ENCODE measurements around the gene ECE2. TPM values are rescaled to one million over a fixed set of nuclear protein-coding genes. Genes with fewer than 3 reads are reported as not detected.

The ECE2 gene
- total RNA-seq, 6 experiments from 2014 or later: not detected

DNA sequence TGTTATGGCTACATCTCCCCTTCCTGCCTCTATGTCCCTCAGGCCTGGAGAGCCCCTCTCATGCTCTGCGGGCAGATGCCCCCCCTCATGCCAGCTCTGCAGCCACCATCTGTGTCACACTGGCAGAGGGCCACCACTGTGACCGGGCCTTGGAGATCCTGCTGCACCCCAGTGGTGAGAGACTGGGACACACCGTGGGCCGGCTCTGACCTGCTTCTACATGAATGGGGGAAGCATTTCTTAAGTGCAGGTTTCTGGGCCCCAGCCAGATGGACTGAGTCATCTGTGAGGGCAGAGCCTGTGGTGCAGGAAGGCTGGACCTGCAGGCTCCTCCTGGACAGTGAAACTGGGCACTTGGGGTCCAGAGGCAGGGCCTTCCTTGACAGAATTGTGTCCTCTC, 41.6 kb upstream of the ECE2 start:
- H3K9me3 ChIP-seq: no peaks in the 10 kb centered on the region
- WGBS (ENCODE audit: insufficient coverage, low coverage, low lambda C conversion rate, missing lambda C conversion rate): 33% methylated on average over 2 of the region's 4 CpGs
- DNase-seq (no peak), ATAC-seq (no peak)
- H3K36me3 ChIP-seq: no peaks in the 10 kb centered on the region
- H3K4me1 ChIP-seq: peaks cover 0 to 17% (median 3%) of the 10 kb centered on the region in 4 donors
- H3K27ac ChIP-seq: no peak overlapping the region
- no peak overlapping the region for H3K4me3 ChIP-seq
- intact Hi-C loops (cut with DNase I): no loop called here
- H3K27me3 ChIP-seq: peaks cover 0 to 24% of the 10 kb centered on the region in 2 donors
- TF ChIP-seq, protein P1, sequence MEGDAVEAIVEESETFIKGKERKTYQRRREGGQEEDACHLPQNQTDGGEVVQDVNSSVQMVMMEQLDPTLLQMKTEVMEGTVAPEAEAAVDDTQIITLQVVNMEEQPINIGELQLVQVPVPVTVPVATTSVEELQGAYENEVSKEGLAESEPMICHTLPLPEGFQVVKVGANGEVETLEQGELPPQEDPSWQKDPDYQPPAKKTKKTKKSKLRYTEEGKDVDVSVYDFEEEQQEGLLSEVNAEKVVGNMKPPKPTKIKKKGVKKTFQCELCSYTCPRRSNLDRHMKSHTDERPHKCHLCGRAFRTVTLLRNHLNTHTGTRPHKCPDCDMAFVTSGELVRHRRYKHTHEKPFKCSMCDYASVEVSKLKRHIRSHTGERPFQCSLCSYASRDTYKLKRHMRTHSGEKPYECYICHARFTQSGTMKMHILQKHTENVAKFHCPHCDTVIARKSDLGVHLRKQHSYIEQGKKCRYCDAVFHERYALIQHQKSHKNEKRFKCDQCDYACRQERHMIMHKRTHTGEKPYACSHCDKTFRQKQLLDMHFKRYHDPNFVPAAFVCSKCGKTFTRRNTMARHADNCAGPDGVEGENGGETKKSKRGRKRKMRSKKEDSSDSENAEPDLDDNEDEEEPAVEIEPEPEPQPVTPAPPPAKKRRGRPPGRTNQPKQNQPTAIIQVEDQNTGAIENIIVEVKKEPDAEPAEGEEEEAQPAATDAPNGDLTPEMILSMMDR (IDR thresholded peaks at IDR 0.05): no peak
- TF ChIP-seq POLR2A (IDR thresholded peaks at IDR 0.05): no peak

DNA sequence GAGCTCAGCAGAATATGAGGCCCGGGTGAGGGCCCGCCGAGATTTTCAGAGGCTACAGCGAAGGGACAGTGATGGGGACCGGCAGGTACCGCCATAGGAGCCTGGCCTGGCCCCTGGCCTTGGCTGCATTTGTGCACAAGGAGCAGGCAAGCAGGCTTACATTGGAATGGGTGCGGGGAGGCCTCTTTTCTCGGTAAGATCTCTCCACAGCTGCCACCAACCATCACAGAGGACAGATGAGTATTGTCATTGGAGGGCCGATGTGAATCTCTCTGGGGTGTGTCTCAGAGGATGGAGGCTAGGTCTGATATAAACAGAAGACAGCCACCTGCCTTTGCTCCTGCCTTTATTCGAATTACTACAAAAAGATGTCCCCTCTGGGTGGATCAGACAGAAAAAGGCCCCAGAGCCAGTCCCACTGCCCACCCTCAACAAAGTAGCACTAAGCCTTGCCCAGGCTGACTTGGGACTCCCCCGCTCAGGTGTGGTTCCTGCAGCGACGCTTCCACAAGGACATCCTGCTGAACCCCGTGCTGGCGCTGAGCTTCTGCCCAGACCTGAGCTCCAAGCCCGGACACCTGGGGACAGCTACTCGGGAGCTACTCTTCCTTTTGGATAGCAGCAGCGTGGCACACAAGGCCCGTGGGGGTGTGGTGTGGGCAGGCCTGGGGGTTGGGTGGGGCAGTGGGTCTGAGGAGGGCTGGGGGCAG, 41.0 kb upstream of the ECE2 start:
- Histone ChIP-seq H3K27me3 (peaks cover 0 to 20% of the 10 kb centered on the region in 2 donors), H3K36me3 (no peaks in the 10 kb centered on the region), H3K4me3 (no peak overlapping the region), H3K9me3 (no peaks in the 10 kb centered on the region), H3K4me1 (peaks cover 0 to 11% (median 1%) of the 10 kb centered on the region in 4 donors), H3K27ac (no peak overlapping the region)
- TF ChIP-seq POLR2A (IDR thresholded peaks at IDR 0.05): no peak
- TF ChIP-seq, protein P1 (IDR thresholded peaks at IDR 0.05): no peak
- 67% methylated on average over 2 of the region's 19 CpGs for WGBS (ENCODE audit: insufficient coverage, low coverage, low lambda C conversion rate, missing lambda C conversion rate)
- no peak for DNase-seq
- intact Hi-C loops (cut with DNase I): no loop called here
- no peak for ATAC-seq

DNA sequence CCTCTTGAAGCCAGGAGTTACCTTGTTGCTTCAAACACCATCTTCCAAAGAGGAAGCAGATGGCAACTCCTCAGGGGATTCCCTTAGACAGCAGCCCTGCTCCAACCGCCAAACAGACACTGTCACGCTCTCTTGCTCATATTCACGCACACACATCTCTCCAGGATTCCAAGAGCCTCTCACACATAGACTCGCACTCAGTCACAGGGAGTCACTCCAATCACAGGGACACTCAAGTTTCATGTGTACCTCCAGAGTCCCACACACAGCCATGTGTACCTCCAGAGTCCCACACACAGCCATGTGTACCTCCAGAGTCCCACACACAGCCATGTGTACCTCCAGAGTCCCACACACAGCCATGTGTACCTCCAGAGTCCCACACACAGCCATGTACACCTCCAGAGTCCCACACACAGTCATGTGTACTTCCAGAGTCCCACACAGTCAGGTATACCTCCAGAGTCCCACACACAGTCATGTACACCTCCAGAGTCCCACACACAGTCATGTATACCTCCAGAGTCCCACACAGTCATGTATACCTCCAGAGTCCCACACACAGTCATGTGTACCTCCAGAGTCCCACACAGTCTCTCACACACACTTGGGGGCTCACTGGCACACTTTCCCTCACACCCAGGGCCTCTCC, 40.3 kb upstream of the ECE2 start:
- DNase-seq (no peak), ATAC-seq (no peak)
- 67% methylated on average over 1 of the region's 4 CpGs for WGBS (ENCODE audit: insufficient coverage, low coverage, low lambda C conversion rate, missing lambda C conversion rate)
- TF ChIP-seq POLR2A (IDR thresholded peaks at IDR 0.05): no peak
- TF ChIP-seq, protein P1 (IDR thresholded peaks at IDR 0.05): no peak
- H3K27ac ChIP-seq: no peak overlapping the region
- intact Hi-C loops (cut with DNase I): no loop called here
- H3K9me3 ChIP-seq: no peaks in the 10 kb centered on the region
- H3K36me3 ChIP-seq: no peaks in the 10 kb centered on the region
- peaks cover 0 to 13% of the 10 kb centered on the region in 2 donors for H3K27me3 ChIP-seq
- no peak overlapping the region for H3K4me3 ChIP-seq
- peaks cover 0 to 4% (median 0%) of the 10 kb centered on the region in 4 donors for H3K4me1 ChIP-seq

DNA sequence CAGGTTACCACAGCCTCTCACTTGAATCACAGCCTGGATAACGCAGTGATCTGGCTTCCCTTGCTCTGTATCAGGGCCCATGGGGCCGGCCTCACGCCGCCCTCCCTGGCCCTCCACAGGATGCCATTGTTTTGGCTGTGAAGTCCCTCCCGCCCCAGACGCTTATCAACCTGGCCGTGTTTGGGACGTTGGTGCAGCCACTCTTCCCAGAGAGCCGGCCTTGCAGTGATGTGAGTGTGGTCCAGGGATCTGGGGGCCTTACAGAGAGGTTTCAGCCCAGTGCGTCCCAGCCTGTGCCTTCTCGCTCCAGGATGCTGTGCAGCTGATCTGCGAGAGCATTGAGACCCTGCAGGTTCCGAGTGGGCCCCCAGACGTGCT, 39.8 kb upstream of the ECE2 start:
- intact Hi-C loops (cut with DNase I): no loop called here

More for the DNA sequence above, 39.8 kb upstream of the ECE2 start:
- Histone ChIP-seq H3K27me3 (peaks cover 0 to 8% of the 10 kb centered on the region in 2 donors), H3K4me3 (no peak overlapping the region), H3K4me1 (peaks cover 0 to under 1% (median 0%) of the 10 kb centered on the region in 4 donors), H3K9me3 (no peaks in the 10 kb centered on the region), H3K36me3 (no peaks in the 10 kb centered on the region), H3K27ac (no peak overlapping the region)
- no peak for DNase-seq
- ATAC-seq: no peak
- TF ChIP-seq POLR2A (IDR thresholded peaks at IDR 0.05): no peak
- TF ChIP-seq, protein P1 (IDR thresholded peaks at IDR 0.05): no peak
- WGBS (ENCODE audit: insufficient coverage, low coverage, low lambda C conversion rate, missing lambda C conversion rate): 58% methylated on average over 5 of the region's 14 CpGs

Measured in right lobe of liver (tissue), 6 donors.